Thyroid gland (tissue), 4 donors: ENCODE measurements around the gene RAB44.

Experiments used
- POLR2A ChIP-seq, 2 donors: fragments of 450-650 bp; IDR thresholded peaks; one replicate each; pipeline ENCODE4 v1.6.1; 2017; ENCODE audit warnings: antibody characterized with exemption in 2 of 2, mild to moderate bottlenecking in 2 of 2, moderate library complexity in 1 of 2
- TF ChIP-seq, protein P1 (sequence below), 6 experiments: fragments of 200-600 bp in 3 of 6; fragments of 450-650 bp in 3 of 6; sonication (generic) in 3 of 6; IDR thresholded peaks; one replicate each; pipeline ENCODE4 v1.5.1; 2016 to 2019; ENCODE audit warnings: antibody characterized with exemption in 6 of 6, mild to moderate bottlenecking in 2 of 6, inconsistent platforms in 1 of 6, moderate library complexity in 1 of 6

GRCh38 chr6:36746251-36746650, 48.6 kb downstream of the RAB44 start:
- TF ChIP-seq, protein P1, sequence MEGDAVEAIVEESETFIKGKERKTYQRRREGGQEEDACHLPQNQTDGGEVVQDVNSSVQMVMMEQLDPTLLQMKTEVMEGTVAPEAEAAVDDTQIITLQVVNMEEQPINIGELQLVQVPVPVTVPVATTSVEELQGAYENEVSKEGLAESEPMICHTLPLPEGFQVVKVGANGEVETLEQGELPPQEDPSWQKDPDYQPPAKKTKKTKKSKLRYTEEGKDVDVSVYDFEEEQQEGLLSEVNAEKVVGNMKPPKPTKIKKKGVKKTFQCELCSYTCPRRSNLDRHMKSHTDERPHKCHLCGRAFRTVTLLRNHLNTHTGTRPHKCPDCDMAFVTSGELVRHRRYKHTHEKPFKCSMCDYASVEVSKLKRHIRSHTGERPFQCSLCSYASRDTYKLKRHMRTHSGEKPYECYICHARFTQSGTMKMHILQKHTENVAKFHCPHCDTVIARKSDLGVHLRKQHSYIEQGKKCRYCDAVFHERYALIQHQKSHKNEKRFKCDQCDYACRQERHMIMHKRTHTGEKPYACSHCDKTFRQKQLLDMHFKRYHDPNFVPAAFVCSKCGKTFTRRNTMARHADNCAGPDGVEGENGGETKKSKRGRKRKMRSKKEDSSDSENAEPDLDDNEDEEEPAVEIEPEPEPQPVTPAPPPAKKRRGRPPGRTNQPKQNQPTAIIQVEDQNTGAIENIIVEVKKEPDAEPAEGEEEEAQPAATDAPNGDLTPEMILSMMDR (IDR thresholded peaks at IDR 0.05): no peak
- TF ChIP-seq POLR2A (IDR thresholded peaks at IDR 0.05): no peak
